ENCODE measurements around the gene EIF3A. TPM values are rescaled to one million over a fixed set of nuclear protein-coding genes. Genes with fewer than 3 reads are reported as not detected.

EIF3A gene
- total and polyA plus RNA-seq, 9 of the 15 experiments (the other 6 are each of a cell fraction or from before 2014, with no cell fraction given): 19.6 to 163 (median 102) TPM

GRCh38 chr10:118986815-118987790, 93.5 kb downstream of the EIF3A start:
- no peak for FAIRE-seq
- no peak overlapping the region for H3K4me3 ChIP-seq
- in situ Hi-C loops (cut with MboI): no loop called here
- no peak overlapping the region for H2AFZ ChIP-seq (ENCODE audit: low read depth, low read length)
- no peaks in the 10 kb centered on the region for H3K4me1 ChIP-seq (replicated peaks in 1 of 2; ENCODE audit: control insufficient read depth in 2 of 2, insufficient read depth in 2 of 2, low read length in 2 of 2)
- WGBS (ENCODE audit: insufficient coverage, low coverage, missing lambda C conversion rate): 0% methylated on average over 6 of the region's 7 CpGs
- ATAC-seq: no peak
- DNase-seq (ENCODE audit: extremely low read depth in 1 of 4, low spot score in 3 of 4): no peak
- H4K20me1 ChIP-seq (replicated peaks; ENCODE audit: control insufficient read depth, insufficient read depth, low read length): no peaks in the 10 kb centered on the region
- H3K9me3 ChIP-seq (replicated peaks; ENCODE audit: control insufficient read depth, insufficient read depth, low read depth, low read length): no peaks in the 10 kb centered on the region
- H3K9me1 ChIP-seq (ENCODE audit: control insufficient read depth, insufficient read depth, low read length): no peaks in the 10 kb centered on the region
- H3K36me3 ChIP-seq (ENCODE audit: control insufficient read depth, insufficient read depth, low read length): no peaks in the 10 kb centered on the region
- no peak overlapping the region for H3K4me2 ChIP-seq (ENCODE audit: insufficient read depth, low read length)
- ChIA-PET POLR2A (interaction anchor here (1.1 kb wide), 1 partner anchor 12 kb away, joined by 3 read pairs; no protein-coding TSS in a partner anchor), CTCF (ENCODE audit: low intra/inter-chr PET ratio) (no interaction called here)
- H3K9ac ChIP-seq (ENCODE audit: insufficient read depth in 1 of 2, low read depth in 2 of 2, low read length in 2 of 2): no peak overlapping the region
- TF ChIP-seq, protein P1, sequence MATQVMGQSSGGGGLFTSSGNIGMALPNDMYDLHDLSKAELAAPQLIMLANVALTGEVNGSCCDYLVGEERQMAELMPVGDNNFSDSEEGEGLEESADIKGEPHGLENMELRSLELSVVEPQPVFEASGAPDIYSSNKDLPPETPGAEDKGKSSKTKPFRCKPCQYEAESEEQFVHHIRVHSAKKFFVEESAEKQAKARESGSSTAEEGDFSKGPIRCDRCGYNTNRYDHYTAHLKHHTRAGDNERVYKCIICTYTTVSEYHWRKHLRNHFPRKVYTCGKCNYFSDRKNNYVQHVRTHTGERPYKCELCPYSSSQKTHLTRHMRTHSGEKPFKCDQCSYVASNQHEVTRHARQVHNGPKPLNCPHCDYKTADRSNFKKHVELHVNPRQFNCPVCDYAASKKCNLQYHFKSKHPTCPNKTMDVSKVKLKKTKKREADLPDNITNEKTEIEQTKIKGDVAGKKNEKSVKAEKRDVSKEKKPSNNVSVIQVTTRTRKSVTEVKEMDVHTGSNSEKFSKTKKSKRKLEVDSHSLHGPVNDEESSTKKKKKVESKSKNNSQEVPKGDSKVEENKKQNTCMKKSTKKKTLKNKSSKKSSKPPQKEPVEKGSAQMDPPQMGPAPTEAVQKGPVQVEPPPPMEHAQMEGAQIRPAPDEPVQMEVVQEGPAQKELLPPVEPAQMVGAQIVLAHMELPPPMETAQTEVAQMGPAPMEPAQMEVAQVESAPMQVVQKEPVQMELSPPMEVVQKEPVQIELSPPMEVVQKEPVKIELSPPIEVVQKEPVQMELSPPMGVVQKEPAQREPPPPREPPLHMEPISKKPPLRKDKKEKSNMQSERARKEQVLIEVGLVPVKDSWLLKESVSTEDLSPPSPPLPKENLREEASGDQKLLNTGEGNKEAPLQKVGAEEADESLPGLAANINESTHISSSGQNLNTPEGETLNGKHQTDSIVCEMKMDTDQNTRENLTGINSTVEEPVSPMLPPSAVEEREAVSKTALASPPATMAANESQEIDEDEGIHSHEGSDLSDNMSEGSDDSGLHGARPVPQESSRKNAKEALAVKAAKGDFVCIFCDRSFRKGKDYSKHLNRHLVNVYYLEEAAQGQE (IDR thresholded peaks at IDR 0.05; ENCODE audit: borderline replicate concordance): no peak
- TF ChIP-seq, protein P1 (CRISPR knock-in tag; IDR thresholded peaks at IDR 0.05; ENCODE audit: low read depth): no peak
- TF ChIP-seq MBD2 (IDR thresholded peaks at IDR 0.05; ENCODE audit: borderline replicate concordance, low read depth): no peak
- no peak for TF ChIP-seq NCOA2 (IDR thresholded peaks at IDR 0.05; ENCODE audit: partially characterized antibody in 2 of 2)
- TF ChIP-seq POLR2B (IDR thresholded peaks at IDR 0.05; ENCODE audit: low read depth, partially characterized antibody): no peak
- H3K27ac ChIP-seq (ENCODE audit: extremely low read depth, low read depth, low read length): no peak overlapping the region
- peaks cover 0 to 6% of the 10 kb centered on the region in 2 experiments; a peak in 1 of 5 replicates for H3K27me3 ChIP-seq (ENCODE audit: control insufficient read depth in 2 of 2, insufficient read depth in 2 of 2, low read length in 2 of 2)
- no TSS peak for BruUV-seq (replicated peaks)
- H3K79me2 ChIP-seq (ENCODE audit: control insufficient read depth, insufficient read depth, low read length): no peaks in the 10 kb centered on the region
- intact Hi-C loops (cut with micrococcal nuclease): no loop called here

Measured in K562 (cell line).